ENCODE results near the gene OTUD7B.
"Not testable (repeated sequence)": the region's sequence is repeated elsewhere in the genome, so short reads cannot be mapped to it uniquely, and the experiment has no call there.

Gene OTUD7B

DNA sequence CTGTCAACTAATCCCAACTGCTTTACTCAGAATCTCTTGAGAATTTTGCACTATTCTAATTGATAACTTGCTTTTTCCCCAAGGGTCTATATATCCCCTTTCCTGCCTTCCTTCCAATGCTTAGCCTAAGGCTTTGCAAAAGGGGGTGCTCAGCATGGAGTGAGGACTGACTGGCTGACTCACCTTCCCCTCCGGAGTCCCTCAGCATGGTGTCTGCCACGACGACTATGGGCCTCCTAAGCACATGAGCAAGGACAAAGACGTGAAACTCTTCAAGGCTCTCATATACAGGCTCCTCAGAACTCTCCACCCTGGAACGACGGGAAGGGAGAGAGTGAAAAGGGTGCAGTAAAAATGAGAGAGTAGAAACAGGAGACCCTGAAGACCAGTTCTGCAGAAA is 60.6 kb downstream of the OTUD7B start:
- no peak for DNase-seq (ENCODE audit: low read depth in 2 of 2)

DNA sequence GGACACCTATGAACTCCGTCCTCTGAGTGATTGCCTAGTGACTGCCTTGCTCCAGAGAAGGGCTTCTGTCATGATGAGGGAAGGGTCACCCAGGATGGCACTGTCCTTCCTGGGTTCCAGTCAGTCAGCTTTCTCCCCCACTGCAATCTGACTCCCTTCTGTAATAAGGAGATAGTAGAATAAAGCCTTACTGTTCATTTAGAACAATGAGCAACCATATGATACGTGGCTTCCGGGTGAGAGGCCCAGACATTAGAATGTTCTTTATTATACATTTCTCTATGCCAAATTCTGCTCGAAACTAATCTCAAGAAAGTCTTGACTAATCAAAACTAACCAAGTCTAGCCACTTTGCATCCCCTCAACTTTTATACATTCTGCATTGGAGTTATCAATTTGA is 65.3 kb downstream of the OTUD7B start:
- DNase-seq (ENCODE audit: low read depth in 2 of 2), result no peak

- no peak for DNase-seq (ENCODE audit: low read depth in 2 of 2)
Measured at GRCh38 chr1:149942885-149943284, 67.6 kb downstream of the OTUD7B start.

DNA sequence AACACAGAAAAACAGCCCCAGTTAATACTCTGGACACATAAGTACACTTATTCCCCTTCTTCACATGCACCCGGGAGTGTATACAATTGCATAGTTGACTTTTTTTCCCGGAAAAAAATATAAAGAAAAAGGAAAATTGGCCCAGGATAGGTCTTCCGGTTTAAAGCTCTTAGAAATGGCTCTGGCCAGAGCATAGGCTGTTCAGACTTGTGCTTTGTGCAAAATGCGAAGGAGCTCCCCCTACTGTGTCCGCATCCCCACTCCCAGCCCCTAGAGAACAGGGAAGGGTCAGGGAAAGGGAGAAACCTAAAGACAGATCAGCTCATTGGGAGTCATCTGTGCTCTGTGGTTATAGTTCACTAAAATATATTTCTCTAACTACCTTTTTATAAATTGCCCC is 68.3 kb downstream of the OTUD7B start:
- no peak for DNase-seq (ENCODE audit: low read depth in 2 of 2)

DNA sequence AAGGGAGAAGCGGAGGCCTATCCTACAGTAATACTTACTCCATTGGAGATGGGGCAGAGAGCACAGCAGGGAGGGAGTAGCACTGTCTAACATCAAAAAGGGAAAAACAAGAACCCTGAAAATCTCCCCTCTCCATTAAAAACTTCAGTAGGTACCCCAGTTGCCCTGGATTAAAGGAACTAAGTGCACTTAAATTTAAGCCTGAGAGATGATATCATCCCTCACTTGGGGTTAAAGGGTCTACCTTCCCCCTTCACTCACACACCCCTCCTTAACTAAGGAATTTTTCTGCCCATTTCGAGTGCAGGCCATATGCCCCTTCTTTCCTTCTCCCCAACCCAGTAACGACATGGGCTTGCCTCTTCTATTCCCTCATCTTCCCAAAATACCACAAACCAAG is 70.1 kb downstream of the OTUD7B start:
- DNase-seq (ENCODE audit: low read depth in 2 of 2), result no peak

- not testable (repeated sequence) for DNase-seq (ENCODE audit: low read depth in 2 of 2)
Measured at GRCh38 chr1:149938668-149939003, 71.9 kb downstream of the OTUD7B start.

- DNase-seq (ENCODE audit: low read depth in 2 of 2), result no peak
Measured at GRCh38 chr1:149937759-149938158, 72.8 kb downstream of the OTUD7B start.

DNA sequence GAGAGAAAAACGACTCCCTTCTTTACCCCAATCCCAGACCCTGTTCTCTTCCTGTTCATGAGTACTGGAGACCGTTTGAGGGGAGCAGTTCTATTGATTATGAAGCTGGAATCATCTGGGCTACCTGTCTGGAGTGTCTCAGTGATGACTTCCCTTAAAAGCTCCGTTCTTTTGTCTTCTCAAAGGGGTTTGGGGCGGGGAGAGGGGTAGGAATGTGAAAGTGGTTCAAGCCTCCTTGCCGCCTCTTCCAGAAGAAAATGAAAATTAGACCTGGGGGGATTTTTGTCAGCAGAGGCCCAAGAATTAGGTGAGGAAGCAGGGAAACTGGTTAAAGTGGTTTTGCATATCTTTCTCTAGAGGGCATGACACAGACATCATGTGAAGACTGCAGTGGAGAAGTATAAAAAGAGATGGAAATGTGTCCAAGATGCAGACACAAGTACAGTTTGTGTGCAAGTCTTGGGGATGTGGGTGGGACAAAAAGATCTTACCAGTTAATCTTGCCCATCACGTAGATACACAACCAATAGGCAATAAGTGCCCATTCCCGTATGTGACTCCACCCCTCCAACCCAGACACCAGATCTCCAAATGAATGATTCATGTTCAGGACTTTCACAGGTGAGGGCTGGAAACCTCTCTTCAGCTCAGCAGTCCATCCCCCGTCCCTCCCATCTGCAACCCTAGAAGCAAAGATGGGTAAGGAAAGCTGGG is 73.4 kb downstream of the OTUD7B start:
- DNase-seq (ENCODE audit: low read depth in 2 of 2), result no peak

- no peak for DNase-seq (ENCODE audit: low read depth in 2 of 2)
Measured at GRCh38 chr1:149936170-149936991, 74.1 kb downstream of the OTUD7B start, which contains the start of gene MTMR11. Gene MTMR11 (minus strand): TSS chr1:149936879. CDS start chr1:149936647, 232 bp downstream.

- DNase-seq (ENCODE audit: low read depth in 2 of 2), result no peak
Measured at GRCh38 chr1:149934356-149934755, 76.2 kb downstream of the OTUD7B start.

- DNase-seq (ENCODE audit: low read depth in 2 of 2), result no peak
Measured at GRCh38 chr1:149933208-149933607, 77.3 kb downstream of the OTUD7B start.

- DNase-seq (ENCODE audit: low read depth in 2 of 2), result no peak
Measured at GRCh38 chr1:149932474-149932873, 78.1 kb downstream of the OTUD7B start.

GRCh38 chr1:149931212-149931790 is 79.2 kb downstream of the OTUD7B start:
- DNase-seq (ENCODE audit: low read depth in 2 of 2), result no peak

- DNase-seq (ENCODE audit: low read depth in 2 of 2), result no peak
Measured at GRCh38 chr1:149929856-149930255, 80.7 kb downstream of the OTUD7B start.

DNA sequence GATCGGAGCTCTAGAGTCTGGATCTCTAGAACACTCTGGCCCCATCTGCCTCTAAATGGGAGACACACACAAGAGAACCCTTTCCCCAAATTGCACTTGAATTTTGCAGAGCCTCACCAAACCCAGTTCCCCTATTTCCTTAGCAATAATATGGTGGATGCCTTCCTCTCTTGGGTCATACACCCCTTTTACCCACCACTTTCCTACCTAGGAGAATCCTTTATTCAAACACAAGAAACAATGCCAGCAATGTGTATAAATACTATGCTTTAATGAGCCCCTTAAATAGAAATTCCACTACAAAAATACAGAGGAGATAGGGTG is 82.2 kb downstream of the OTUD7B start:
- no peak for DNase-seq (ENCODE audit: low read depth in 2 of 2)

DNA sequence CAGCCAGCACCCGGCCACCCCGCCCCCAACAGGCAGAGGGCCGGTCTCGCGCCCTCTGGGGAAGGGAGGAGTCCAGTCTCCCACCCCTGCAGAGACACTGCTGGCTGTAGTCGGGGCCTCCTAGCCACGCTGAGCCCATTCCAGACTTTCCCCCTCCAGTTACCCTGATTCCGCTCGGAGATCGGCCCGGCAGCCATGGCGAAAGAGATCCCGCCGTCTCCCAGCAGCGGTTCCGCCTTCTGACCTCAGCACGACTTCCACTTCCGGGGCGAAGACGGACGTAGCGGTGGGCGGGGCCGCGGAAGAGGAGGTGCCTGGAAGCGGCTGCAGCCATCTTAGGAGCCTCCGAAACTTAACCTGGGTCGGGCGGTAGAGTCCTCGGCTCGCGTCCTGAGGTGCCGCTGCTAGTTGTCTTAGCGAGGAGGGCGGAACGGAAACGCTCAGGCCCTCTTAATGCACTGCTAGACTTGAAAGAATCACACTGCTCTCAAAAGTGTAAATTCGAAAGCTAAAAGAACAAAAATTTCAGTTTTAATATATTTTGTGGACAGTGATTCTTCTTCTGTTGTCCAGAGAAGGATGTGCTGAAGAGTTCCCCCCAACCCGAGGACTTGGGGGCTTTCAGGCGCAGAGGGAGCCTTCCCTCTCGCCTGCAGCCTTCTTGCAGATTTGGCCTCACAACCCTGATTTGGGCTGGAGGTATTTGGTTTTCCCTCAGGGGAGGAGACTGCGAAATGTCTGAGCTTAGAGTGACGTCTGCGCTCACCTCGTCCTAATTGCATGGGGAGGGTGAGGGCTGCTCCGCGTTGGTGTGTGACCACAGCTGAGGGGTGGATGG is 82.7 kb downstream of the OTUD7B start, which contains the start of gene SF3B4:
Gene SF3B4, minus strand, starts transcription at position 241 of the 838 bp plus-strand sequence. Its CDS starts 44 bp downstream, at position 197.
- DNase-seq (ENCODE audit: low read depth in 2 of 2), result peak; percentile 64 to 74

- no peak for DNase-seq (ENCODE audit: low read depth in 2 of 2)
Measured at GRCh38 chr1:149927056-149927562, 83.4 kb downstream of the OTUD7B start.

- no peak for DNase-seq (ENCODE audit: low read depth in 2 of 2)
Measured at GRCh38 chr1:149926296-149926695, 84.2 kb downstream of the OTUD7B start.

DNA sequence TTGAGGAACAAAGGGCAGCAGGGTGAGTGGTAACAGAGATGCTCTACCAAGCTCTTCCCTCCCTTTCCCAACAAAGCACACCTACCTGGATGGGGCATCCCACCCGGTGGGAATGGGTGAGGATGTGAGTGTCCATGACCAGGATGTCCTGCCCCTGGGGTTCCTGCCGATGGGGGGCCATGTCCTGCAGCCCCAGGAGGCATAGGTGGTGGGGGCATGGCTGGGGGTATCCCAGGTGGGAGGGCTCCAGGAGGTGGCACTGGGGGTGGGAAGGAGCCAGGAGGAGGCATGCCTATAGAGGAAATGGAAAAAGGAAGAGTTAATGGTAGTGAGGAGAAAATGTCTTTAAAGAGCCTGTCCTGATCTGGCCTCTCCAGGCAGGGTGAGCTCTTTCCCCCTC is 84.8 kb downstream of the OTUD7B start:
- DNase-seq (ENCODE audit: low read depth in 2 of 2), result no peak

DNA sequence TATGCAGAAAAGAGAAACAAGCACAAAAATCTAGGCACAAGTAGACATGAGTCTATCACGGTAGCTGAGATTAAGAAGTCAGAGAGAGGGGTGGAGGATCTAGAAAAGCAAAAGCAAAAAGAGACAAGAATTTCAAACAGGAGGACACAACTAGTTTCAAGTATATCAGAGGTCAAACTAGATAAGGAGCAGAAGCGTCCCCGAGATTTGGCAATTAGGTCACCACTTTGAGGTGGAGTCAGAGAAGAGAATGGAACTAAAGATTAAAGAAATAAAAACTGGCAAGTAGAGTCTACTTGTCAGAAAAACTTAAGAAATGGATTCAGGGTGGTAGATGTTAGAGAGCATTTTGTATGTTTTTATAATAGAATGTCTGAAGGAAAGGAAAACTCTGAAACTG is 85.2 kb downstream of the OTUD7B start:
- DNase-seq (ENCODE audit: low read depth in 2 of 2), result no peak

GRCh38 chr1:149923626-149924025 is 86.9 kb downstream of the OTUD7B start:
- DNase-seq (ENCODE audit: low read depth in 2 of 2), result no peak

All from fibroblast of skin of left biceps (primary cell).